Adrenal gland (tissue), 5 donors: ENCODE measurements around the gene MGRN1.

Source experiments
- CTCF ChIP-seq, 6 experiments: fragments of 450-650 bp in 4 of 6; fragments of 200-600 bp in 2 of 6; sonication (generic) in 1 of 6; IDR thresholded peaks; 1 replicate in 5 of 6; 2 replicates in 1 of 6; pipeline versions ENCODE4 v1.5.1 to v1.8.0; 2016 to 2021; ENCODE audit warnings: antibody characterized with exemption in 6 of 6, mild to moderate bottlenecking in 2 of 6, moderate library complexity in 1 of 6
- POLR2A ChIP-seq, 2 donors: fragments of 450-650 bp; IDR thresholded peaks; one replicate each; pipeline ENCODE4 v1.6.1; 2017; ENCODE audit warnings: antibody characterized with exemption in 2 of 2, mild to moderate bottlenecking in 2 of 2, moderate library complexity in 1 of 2
- donor health status: DM: no; HTN: no; CAD: no.

GRCh38 chr16:4718466-4718865 is 93.8 kb downstream of the MGRN1 start:
- TF ChIP-seq CTCF (IDR thresholded peaks at IDR 0.05) = no peak
- TF ChIP-seq POLR2A (IDR thresholded peaks at IDR 0.05) = no peak
